ENCODE data around the gene STAG3. TPM values are rescaled to one million over a fixed set of nuclear protein-coding genes. Genes with fewer than 3 reads are reported as not detected.

STAG3 gene
- total and polyA plus RNA-seq, 9 of the 15 experiments (the other 6 are each of a cell fraction or from before 2014, with no cell fraction given): 0.54 to 2.5 (median 1.7) TPM

- ATAC-seq (no peak), FAIRE-seq (no peak), DNase-seq (ENCODE audit: extremely low read depth in 1 of 4, low spot score in 3 of 4) (no peak)
- no TSS peak for BruUV-seq (replicated peaks)
- H3K9me1 ChIP-seq (ENCODE audit: control insufficient read depth, insufficient read depth, low read length): no peaks in the 10 kb centered on the region
- intact Hi-C loops (cut with micrococcal nuclease): no loop called here
- no peak overlapping the region for H3K4me3 ChIP-seq
- in situ Hi-C loops (cut with MboI): no loop called here
- H3K4me2 ChIP-seq (ENCODE audit: insufficient read depth, low read length): no peak overlapping the region
- peaks cover 19 to 36% of the 10 kb centered on the region in 2 experiments for H3K4me1 ChIP-seq (replicated peaks in 1 of 2; ENCODE audit: control insufficient read depth in 2 of 2, insufficient read depth in 2 of 2, low read length in 2 of 2)
- H3K27ac ChIP-seq (ENCODE audit: extremely low read depth, low read depth, low read length): no peak overlapping the region
- H2AFZ ChIP-seq (ENCODE audit: low read depth, low read length): no peak overlapping the region
- CTCF ChIA-PET (ENCODE audit: low intra/inter-chr PET ratio): no interaction called here
- H4K20me1 ChIP-seq (replicated peaks; ENCODE audit: control insufficient read depth, insufficient read depth, low read length): 0 out of 2 replicates have a peak, but pooled peaks cover 5% of the 10 kb centered on the region
- no peaks in the 10 kb centered on the region for H3K9me3 ChIP-seq (replicated peaks; ENCODE audit: control insufficient read depth, insufficient read depth, low read depth, low read length)
- WGBS (ENCODE audit: insufficient coverage, low coverage, missing lambda C conversion rate): 60% methylated on average over 10 of the region's 10 CpGs
- no peaks in the 10 kb centered on the region for H3K36me3 ChIP-seq (ENCODE audit: control insufficient read depth, insufficient read depth, low read length)
- POLR2A ChIA-PET: no interaction called here
- H3K79me2 ChIP-seq (ENCODE audit: control insufficient read depth, insufficient read depth, low read length): no peaks in the 10 kb centered on the region; the same call in 2 of the 3 replicates
- no peaks in the 10 kb centered on the region for H3K27me3 ChIP-seq (ENCODE audit: control insufficient read depth in 2 of 2, insufficient read depth in 2 of 2, low read length in 2 of 2)
- H3K9ac ChIP-seq (ENCODE audit: insufficient read depth in 1 of 2, low read depth in 2 of 2, low read length in 2 of 2): no peak overlapping the region; a peak in 2 of 4 replicates
- TF ChIP-seq ZNF507 (tag; conservative IDR thresholded peaks at IDR 0.05) (no peak), ELF1 (tag; IDR thresholded peaks at IDR 0.05) (no peak), ZNF639 (CRISPR knock-in tag; conservative IDR thresholded peaks at IDR 0.05 in 1 of 2, IDR thresholded peaks at IDR 0.05 in 1 of 2) (no peak), MECOM (CRISPR knock-in tag; IDR thresholded peaks at IDR 0.05) (no peak), PCBP1 (IDR thresholded peaks at IDR 0.05; ENCODE audit: low read depth, low read length, poor library complexity, severe bottlenecking) (no peak), ZNF407 (IDR thresholded peaks at IDR 0.05; ENCODE audit: low read depth) (no peak), GTF2B (IDR thresholded peaks at IDR 0.05; ENCODE audit: extremely low read depth, insufficient read length) (no peak), ZFP36 (IDR thresholded peaks at IDR 0.05; ENCODE audit: low read depth, low read length, partially characterized antibody) (peak; percentile 62), PTRF (tag; IDR thresholded peaks at IDR 0.05) (no peak), CBX1 (IDR thresholded peaks at IDR 0.05; ENCODE audit: low read depth) (no peak), ZNF143 (CRISPR knock-in tag; IDR thresholded peaks at IDR 0.05) (no peak), NR1H2 (CRISPR knock-in tag; IDR thresholded peaks at IDR 0.05) (no peak), KDM1A (IDR thresholded peaks at IDR 0.05) (peak in 1 of 2 experiments; percentile 46; a peak in 1 of 4 replicates)
Observed at GRCh38 chr7:100248483-100248882, 70.8 kb downstream of the STAG3 start.

Data from K562 (cell line).